Measurements from ENCODE around the gene KLHL22. TPM values are rescaled to one million over a fixed set of nuclear protein-coding genes. Genes with fewer than 3 reads are reported as not detected.

Gene KLHL22
- total and polyA plus RNA-seq, 2 of the 13 experiments (the other 11 are each of a cell fraction or from before 2014, with no cell fraction given), result 10.9 to 14.8 TPM

DNA sequence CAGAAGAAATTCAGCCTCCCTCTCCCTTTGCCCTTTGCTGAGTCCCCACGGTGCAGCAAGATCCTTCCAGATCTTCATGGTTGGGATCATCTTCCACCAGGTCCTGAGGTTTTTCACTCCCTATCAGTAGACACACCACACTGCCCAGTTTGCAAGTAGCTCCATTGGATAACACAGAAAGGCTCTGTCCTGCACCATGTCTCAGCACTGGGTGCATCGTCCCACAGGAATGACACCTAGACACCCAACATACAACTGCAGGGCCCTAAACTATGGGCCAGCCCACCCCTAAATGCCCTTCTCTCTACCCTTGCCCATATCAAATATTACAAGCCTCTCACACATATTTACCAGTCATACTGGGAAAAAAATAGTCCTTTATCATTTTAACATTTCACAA lies 9.4 kb downstream of the KLHL22 start (continued):
- no peak for TF ChIP-seq ZNF10 (CRISPR knock-in tag; IDR thresholded peaks at IDR 0.05; ENCODE audit: borderline replicate concordance, low read depth)
- TF ChIP-seq, protein P1, sequence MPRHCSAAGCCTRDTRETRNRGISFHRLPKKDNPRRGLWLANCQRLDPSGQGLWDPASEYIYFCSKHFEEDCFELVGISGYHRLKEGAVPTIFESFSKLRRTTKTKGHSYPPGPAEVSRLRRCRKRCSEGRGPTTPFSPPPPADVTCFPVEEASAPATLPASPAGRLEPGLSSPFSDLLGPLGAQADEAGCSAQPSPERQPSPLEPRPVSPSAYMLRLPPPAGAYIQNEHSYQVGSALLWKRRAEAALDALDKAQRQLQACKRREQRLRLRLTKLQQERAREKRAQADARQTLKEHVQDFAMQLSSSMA (CRISPR knock-in tag; IDR thresholded peaks at IDR 0.05), result no peak
- no peak for TF ChIP-seq ZNF567 (CRISPR knock-in tag; IDR thresholded peaks at IDR 0.05; ENCODE audit: borderline replicate concordance)
- TF ChIP-seq, protein P2, sequence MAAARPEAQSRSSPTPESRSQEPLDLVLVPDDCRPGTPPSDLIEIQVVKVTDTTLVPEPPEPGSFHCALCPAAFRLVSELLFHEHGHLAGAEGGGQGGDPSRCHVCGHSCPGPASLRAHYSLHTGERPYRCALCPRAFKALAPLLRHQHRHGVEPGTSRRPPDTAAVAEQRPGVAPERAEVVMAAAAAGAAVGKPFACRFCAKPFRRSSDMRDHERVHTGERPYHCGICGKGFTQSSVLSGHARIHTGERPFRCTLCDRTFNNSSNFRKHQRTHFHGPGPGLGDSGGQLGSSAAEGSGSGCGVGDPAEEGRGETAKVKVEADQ (CRISPR knock-in tag; IDR thresholded peaks at IDR 0.05; ENCODE audit: borderline replicate concordance), result no peak
- TF ChIP-seq ZNF292 (CRISPR knock-in tag; IDR thresholded peaks at IDR 0.05; ENCODE audit: borderline replicate concordance, low read depth), result no peak
- no peak for TF ChIP-seq KAT7 (CRISPR knock-in tag; IDR thresholded peaks at IDR 0.05; ENCODE audit: borderline replicate concordance)
- TF ChIP-seq FOXC1 (CRISPR knock-in tag; IDR thresholded peaks at IDR 0.05; ENCODE audit: borderline replicate concordance), result no peak
- no peak for TF ChIP-seq SSRP1 (CRISPR knock-in tag; IDR thresholded peaks at IDR 0.05)
- TF ChIP-seq TBL1XR1 (IDR thresholded peaks at IDR 0.05; ENCODE audit: borderline replicate concordance, low read length, partially characterized antibody), result no peak
- TF ChIP-seq, protein P3, sequence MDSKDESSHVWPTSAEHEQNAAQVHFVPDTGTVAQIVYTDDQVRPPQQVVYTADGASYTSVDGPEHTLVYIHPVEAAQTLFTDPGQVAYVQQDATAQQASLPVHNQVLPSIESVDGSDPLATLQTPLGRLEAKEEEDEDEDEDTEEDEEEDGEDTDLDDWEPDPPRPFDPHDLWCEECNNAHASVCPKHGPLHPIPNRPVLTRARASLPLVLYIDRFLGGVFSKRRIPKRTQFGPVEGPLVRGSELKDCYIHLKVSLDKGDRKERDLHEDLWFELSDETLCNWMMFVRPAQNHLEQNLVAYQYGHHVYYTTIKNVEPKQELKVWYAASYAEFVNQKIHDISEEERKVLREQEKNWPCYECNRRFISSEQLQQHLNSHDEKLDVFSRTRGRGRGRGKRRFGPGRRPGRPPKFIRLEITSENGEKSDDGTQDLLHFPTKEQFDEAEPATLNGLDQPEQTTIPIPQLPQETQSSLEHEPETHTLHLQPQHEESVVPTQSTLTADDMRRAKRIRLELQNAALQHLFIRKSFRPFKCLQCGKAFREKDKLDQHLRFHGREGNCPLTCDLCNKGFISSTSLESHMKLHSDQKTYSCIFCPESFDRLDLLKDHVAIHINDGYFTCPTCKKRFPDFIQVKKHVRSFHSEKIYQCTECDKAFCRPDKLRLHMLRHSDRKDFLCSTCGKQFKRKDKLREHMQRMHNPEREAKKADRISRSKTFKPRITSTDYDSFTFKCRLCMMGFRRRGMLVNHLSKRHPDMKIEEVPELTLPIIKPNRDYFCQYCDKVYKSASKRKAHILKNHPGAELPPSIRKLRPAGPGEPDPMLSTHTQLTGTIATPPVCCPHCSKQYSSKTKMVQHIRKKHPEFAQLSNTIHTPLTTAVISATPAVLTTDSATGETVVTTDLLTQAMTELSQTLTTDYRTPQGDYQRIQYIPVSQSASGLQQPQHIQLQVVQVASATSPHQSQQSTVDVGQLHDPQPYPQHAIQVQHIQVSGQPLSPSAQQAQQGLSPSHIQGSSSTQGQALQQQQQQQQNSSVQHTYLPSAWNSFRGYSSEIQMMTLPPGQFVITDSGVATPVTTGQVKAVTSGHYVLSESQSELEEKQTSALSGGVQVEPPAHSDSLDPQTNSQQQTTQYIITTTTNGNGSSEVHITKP (CRISPR knock-in tag; IDR thresholded peaks at IDR 0.05; ENCODE audit: low read depth), result no peak
- TF ChIP-seq RFX3 (CRISPR knock-in tag; IDR thresholded peaks at IDR 0.05), result no peak
- TF ChIP-seq, protein P4, sequence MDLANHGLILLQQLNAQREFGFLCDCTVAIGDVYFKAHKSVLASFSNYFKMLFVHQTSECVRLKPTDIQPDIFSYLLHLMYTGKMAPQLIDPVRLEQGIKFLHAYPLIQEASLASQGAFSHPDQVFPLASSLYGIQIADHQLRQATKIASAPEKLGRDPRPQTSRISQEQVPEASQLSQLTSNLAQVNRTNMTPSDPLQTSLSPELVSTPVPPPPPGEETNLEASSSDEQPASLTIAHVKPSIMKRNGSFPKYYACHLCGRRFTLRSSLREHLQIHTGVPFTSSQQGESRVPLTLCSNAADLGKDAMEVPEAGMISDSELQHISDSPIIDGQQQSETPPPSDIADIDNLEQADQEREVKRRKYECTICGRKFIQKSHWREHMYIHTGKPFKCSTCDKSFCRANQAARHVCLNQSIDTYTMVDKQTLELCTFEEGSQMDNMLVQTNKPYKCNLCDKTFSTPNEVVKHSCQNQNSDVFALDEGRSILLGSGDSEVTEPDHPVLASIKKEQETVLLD (CRISPR knock-in tag; IDR thresholded peaks at IDR 0.05; ENCODE audit: low read depth), result no peak
- no peak for TF ChIP-seq YY1 (IDR thresholded peaks at IDR 0.05; ENCODE audit: insufficient read depth, insufficient replicate concordance, low read depth, low read length)

All from HepG2 (cell line).